ENCODE results near the gene SLCO3A1. TPM values are rescaled to one million over a fixed set of nuclear protein-coding genes. Genes with fewer than 3 reads are reported as not detected.

SLCO3A1 gene
- total RNA-seq, 2 donors from 2014 or later: 7.2 to 11.4 TPM

- H3K27ac Mint-ChIP-seq: no peak overlapping the region
- H3K4me1 ChIP-seq (ENCODE audit: control insufficient read depth, insufficient read depth, low read length): no peaks in the 10 kb centered on the region
- DNase-seq: no peak
- no peaks in the 10 kb centered on the region for H3K27me3 ChIP-seq (ENCODE audit: control insufficient read depth, insufficient read depth, low read length, poor library complexity, severe bottlenecking)
- no peaks in the 10 kb centered on the region for H3K36me3 ChIP-seq (ENCODE audit: control insufficient read depth, insufficient read depth, low read length)
- no peaks in the 10 kb centered on the region for H3K9me3 Mint-ChIP-seq
- no peak overlapping the region for H3K4me3 ChIP-seq (ENCODE audit: low read length)
- H3K4me1 Mint-ChIP-seq: peaks cover 7% of the 10 kb centered on the region
- no peaks in the 10 kb centered on the region for H3K36me3 Mint-ChIP-seq (ENCODE audit: low read depth)
- H3K9ac ChIP-seq (ENCODE audit: extremely low read depth, low read length, poor library complexity, severe bottlenecking): no peak overlapping the region
- no peaks in the 10 kb centered on the region for H3K27me3 Mint-ChIP-seq (ENCODE audit: insufficient read depth)
- no peak overlapping the region for H3K4me3 Mint-ChIP-seq
- no peaks in the 10 kb centered on the region for H3K9me3 ChIP-seq (ENCODE audit: control insufficient read depth, low read length)
- WGBS, 2 experiments (ENCODE audit: insufficient coverage in 1 of 2, insufficient read length in 1 of 2): 89 to 100% methylated on average over 3 of the region's 3 CpGs
- no peak for TF ChIP-seq CTCF (conservative IDR thresholded peaks at IDR 0.05)
- H3K27ac ChIP-seq (ENCODE audit: low read depth, low read length): no peak overlapping the region
Measured at GRCh38 chr15:91938136-91938535, 84.6 kb downstream of the SLCO3A1 start.

GRCh38 chr15:91939403-91939831, 85.9 kb downstream of the SLCO3A1 start:
- WGBS, 2 experiments (ENCODE audit: insufficient coverage in 1 of 2, insufficient read length in 1 of 2): 89 to 100% methylated on average over 7 to 8 of the region's 8 CpGs
- no peak for TF ChIP-seq CTCF (conservative IDR thresholded peaks at IDR 0.05)
- no peaks in the 10 kb centered on the region for H3K27me3 ChIP-seq (ENCODE audit: control insufficient read depth, insufficient read depth, low read length, poor library complexity, severe bottlenecking)
- H3K36me3 ChIP-seq (ENCODE audit: control insufficient read depth, insufficient read depth, low read length): no peaks in the 10 kb centered on the region
- H3K4me1 ChIP-seq (ENCODE audit: control insufficient read depth, insufficient read depth, low read length): no peaks in the 10 kb centered on the region
- H3K27ac ChIP-seq (ENCODE audit: low read depth, low read length): no peak overlapping the region
- Mint-ChIP-seq H3K27ac (no peak overlapping the region), H3K27me3 (ENCODE audit: insufficient read depth) (no peaks in the 10 kb centered on the region), H3K4me3 (no peak overlapping the region), H3K4me1 (peaks cover 7% of the 10 kb centered on the region), H3K36me3 (ENCODE audit: low read depth) (no peaks in the 10 kb centered on the region), H3K9me3 (no peaks in the 10 kb centered on the region)
- DNase-seq: peak; percentile 63
- no peak overlapping the region for H3K4me3 ChIP-seq (ENCODE audit: low read length)
- H3K9me3 ChIP-seq (ENCODE audit: control insufficient read depth, low read length): no peaks in the 10 kb centered on the region
- no peak overlapping the region for H3K9ac ChIP-seq (ENCODE audit: extremely low read depth, low read length, poor library complexity, severe bottlenecking)

GRCh38 chr15:91940496-91941381, 87.2 kb downstream of the SLCO3A1 start:
- H3K27me3 ChIP-seq (ENCODE audit: control insufficient read depth, insufficient read depth, low read length, poor library complexity, severe bottlenecking): no peaks in the 10 kb centered on the region
- no peak overlapping the region for H3K4me3 Mint-ChIP-seq
- H3K4me3 ChIP-seq (ENCODE audit: low read length): no peak overlapping the region
- no peak for TF ChIP-seq CTCF (conservative IDR thresholded peaks at IDR 0.05)
- peaks cover 7% of the 10 kb centered on the region for H3K4me1 Mint-ChIP-seq
- no peak overlapping the region for H3K27ac ChIP-seq (ENCODE audit: low read depth, low read length)
- no peaks in the 10 kb centered on the region for H3K9me3 Mint-ChIP-seq
- no peak overlapping the region for H3K27ac Mint-ChIP-seq
- peak; percentile 62 for DNase-seq
- no peak overlapping the region for H3K9ac ChIP-seq (ENCODE audit: extremely low read depth, low read length, poor library complexity, severe bottlenecking)
- no peaks in the 10 kb centered on the region for H3K36me3 ChIP-seq (ENCODE audit: control insufficient read depth, insufficient read depth, low read length)
- H3K36me3 Mint-ChIP-seq (ENCODE audit: low read depth): no peaks in the 10 kb centered on the region
- no peaks in the 10 kb centered on the region for H3K9me3 ChIP-seq (ENCODE audit: control insufficient read depth, low read length)
- no peaks in the 10 kb centered on the region for H3K4me1 ChIP-seq (ENCODE audit: control insufficient read depth, insufficient read depth, low read length)
- no peaks in the 10 kb centered on the region for H3K27me3 Mint-ChIP-seq (ENCODE audit: insufficient read depth)
- 60 to 71% methylated on average over 3 to 7 of the region's 8 CpGs for WGBS, 2 experiments (ENCODE audit: insufficient coverage in 1 of 2, insufficient read length in 1 of 2)

All from endodermal cell (in vitro differentiated cells).